GM10266 (cell line): ENCODE data around the gene NDRG2.

Source experiments
- DNase-seq: peaks from one replicate; pipeline ENCODE4 v3.0.0; 2012; ENCODE audit errors: extremely low spot score
- TF ChIP-seq, protein P1 (sequence below): IDR thresholded peaks from 2 replicates; pipeline ENCODE4 v1.5.1; 2012; ENCODE audit warnings: mild to moderate bottlenecking, low read depth; ENCODE audit not compliant: control insufficient read depth, insufficient read depth; ENCODE audit errors: missing control alignments

Gene NDRG2

DNA sequence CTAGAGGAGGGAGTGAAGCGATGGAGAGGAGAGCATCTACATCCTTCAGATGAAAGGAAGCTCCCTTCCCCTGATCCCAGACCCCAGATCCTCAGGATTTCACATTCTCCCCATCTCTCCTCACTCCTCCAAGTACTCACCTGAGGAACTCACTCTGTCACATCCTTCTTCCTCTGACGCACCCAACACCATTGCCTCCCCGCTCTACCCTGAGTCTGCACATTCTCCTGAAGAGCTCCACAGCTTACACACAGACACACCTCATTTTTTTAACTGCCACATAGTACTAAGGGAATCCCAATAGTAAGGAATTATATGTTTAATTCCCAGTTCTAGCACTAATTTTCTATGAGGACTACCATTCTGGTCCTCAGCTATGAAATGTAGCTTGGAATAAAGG, 51.4 kb downstream of the NDRG2 start:
- TF ChIP-seq, protein P1, sequence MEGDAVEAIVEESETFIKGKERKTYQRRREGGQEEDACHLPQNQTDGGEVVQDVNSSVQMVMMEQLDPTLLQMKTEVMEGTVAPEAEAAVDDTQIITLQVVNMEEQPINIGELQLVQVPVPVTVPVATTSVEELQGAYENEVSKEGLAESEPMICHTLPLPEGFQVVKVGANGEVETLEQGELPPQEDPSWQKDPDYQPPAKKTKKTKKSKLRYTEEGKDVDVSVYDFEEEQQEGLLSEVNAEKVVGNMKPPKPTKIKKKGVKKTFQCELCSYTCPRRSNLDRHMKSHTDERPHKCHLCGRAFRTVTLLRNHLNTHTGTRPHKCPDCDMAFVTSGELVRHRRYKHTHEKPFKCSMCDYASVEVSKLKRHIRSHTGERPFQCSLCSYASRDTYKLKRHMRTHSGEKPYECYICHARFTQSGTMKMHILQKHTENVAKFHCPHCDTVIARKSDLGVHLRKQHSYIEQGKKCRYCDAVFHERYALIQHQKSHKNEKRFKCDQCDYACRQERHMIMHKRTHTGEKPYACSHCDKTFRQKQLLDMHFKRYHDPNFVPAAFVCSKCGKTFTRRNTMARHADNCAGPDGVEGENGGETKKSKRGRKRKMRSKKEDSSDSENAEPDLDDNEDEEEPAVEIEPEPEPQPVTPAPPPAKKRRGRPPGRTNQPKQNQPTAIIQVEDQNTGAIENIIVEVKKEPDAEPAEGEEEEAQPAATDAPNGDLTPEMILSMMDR, result no peak
- DNase-seq, result no peak

DNA sequence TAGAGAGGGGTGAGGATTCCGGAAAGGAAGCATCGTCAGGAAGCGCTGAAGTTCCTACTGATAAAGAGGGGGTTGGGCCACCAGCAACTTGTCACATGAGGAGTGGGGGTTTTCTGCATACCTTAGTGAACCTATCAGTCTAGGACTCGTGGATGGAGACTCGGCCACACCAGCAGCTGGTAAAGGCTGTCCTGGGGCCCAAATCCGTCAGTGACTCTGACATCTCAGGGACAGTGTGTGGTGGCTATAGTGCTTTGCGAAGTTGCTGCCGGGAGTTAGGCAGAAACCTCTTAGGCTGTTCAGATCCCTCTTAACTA, 53.2 kb downstream of the NDRG2 start:
- TF ChIP-seq, protein P1, result no peak
- DNase-seq, result no peak

DNA sequence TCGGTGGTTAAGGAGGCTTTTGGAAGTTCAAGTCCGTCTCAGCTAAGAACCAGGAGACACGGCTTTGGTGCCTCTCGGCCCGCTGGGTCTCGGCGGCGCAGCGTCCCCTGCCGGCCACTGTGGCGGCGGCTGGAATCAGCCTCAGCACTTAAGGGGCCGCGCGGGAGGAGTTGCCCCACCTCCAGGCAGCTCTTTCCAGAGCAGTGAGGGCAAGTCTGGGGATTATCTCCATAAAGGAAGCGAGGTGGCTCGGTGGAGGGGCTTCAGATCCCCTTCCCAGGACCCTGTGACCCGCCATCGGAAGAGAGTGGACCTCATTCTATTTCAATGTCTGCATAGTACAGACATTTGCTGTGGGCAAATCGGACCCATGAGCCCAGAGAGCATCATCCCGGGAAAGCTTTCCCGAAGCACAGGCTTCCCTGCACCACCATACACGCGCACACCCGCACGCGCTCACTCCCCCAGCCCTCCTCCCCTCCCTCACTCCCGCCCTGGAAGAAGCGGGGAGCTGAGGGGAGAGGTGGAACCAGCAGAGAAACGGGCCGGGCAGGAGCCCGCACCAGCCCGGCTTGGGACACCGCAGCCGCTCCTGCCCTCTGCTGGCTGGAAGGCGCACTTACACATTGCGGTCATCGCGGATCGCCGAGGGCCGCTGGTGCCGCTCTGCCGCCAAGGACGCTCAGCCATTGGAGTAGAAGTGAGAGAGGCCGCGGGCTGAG, 53.7 kb downstream of the NDRG2 start:
- DNase-seq, result peak; percentile 76
- TF ChIP-seq, protein P1, result peak; percentile 96

DNA sequence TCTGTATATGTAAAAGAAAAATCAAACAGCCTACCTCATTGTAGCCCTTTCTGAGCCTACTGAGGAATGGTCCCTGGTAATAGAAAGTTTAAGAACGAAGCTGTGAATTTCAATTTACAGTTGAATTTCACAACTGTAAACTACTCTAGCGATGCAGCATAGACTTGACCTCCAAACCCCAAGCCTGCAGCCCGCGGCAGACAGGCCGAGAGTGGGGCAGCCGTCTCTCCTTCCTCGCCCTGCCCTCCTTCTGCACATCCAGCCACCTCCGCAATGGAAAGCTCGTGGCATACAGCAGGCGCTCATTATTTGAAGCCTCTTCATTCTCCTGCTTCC, 54.2 kb downstream of the NDRG2 start:
- DNase-seq, result no peak
- TF ChIP-seq, protein P1, result no peak

DNA sequence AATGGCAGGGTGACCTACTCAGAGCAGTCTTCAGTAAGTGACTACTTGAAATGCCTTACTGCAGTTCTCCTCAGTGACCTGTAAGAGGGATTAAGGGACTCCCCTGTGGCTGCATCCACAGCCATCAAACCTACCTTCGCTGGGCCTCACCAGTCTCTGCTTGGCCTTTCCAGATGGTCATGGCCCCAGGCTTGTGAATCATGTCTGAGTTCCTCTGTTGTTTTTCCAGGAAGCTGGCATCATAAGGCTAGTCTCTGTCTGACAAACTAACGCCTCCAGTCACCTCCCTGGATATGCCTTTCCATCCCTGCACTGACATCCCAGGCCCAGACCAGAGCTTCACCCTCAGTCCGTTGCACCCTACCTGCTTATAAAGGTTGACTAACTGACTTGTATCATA, 55.5 kb downstream of the NDRG2 start:
- no peak for DNase-seq
- TF ChIP-seq, protein P1, result no peak
